ENCODE results near the gene TRIM29. TPM values are rescaled to one million over a fixed set of nuclear protein-coding genes. Genes with fewer than 3 reads are reported as not detected.

The TRIM29 gene
- total RNA-seq, 1 donor from 2014 or later: 1.1 TPM

GRCh38 chr11:120119121-120119520 lies 18.8 kb downstream of the TRIM29 start:
- Histone ChIP-seq H3K27ac (ENCODE audit: low read depth, low read length) (no peak overlapping the region), H3K4me1 (ENCODE audit: insufficient read depth, low read length) (no peaks in the 10 kb centered on the region), H3K4me3 (ENCODE audit: insufficient read depth, low read depth, low read length) (no peak overlapping the region), H3K9ac (ENCODE audit: low read length) (no peak overlapping the region), H3K36me3 (ENCODE audit: insufficient read depth, low read length) (no peaks in the 10 kb centered on the region), H3K27me3 (ENCODE audit: insufficient read depth, low read length) (peaks cover 3% of the 10 kb centered on the region), H4K20me1 (ENCODE audit: insufficient read depth, low read length) (no peaks in the 10 kb centered on the region), H3K79me2 (ENCODE audit: insufficient read depth, low read length) (no peaks in the 10 kb centered on the region), H3K4me2 (ENCODE audit: low read length) (no peak overlapping the region), H2AFZ (ENCODE audit: low read depth, low read length) (no peak overlapping the region), H3K9me3 (ENCODE audit: insufficient read depth, low read depth, low read length) (no peaks in the 10 kb centered on the region)
- H3K36me3 Mint-ChIP-seq (ENCODE audit: low read depth, unreplicated experiment): no peaks in the 10 kb centered on the region
- peaks cover 5% of the 10 kb centered on the region for H3K9me3 Mint-ChIP-seq (ENCODE audit: unreplicated experiment)
- DNase-seq (ENCODE audit: low read depth): no peak
- H3K4me1 Mint-ChIP-seq (ENCODE audit: low read depth, unreplicated experiment): no peaks in the 10 kb centered on the region
- no peak overlapping the region for H3K4me3 Mint-ChIP-seq (ENCODE audit: unreplicated experiment)
- no peak overlapping the region for H3K27ac Mint-ChIP-seq (ENCODE audit: unreplicated experiment)
- TF ChIP-seq EZH2 (IDR thresholded peaks at IDR 0.05; ENCODE audit: insufficient read depth, low read length) (no peak), CTCF (IDR thresholded peaks at IDR 0.05; ENCODE audit: insufficient read depth, low read depth, low read length) (no peak)
- no peak for FAIRE-seq
- peaks cover 63% of the 10 kb centered on the region for H3K27me3 Mint-ChIP-seq (ENCODE audit: low read depth, unreplicated experiment)

- no peaks in the 10 kb centered on the region for H4K20me1 ChIP-seq (ENCODE audit: insufficient read depth, low read length)
- H3K27ac Mint-ChIP-seq (ENCODE audit: unreplicated experiment): no peak overlapping the region
- H3K9me3 ChIP-seq (ENCODE audit: insufficient read depth, low read depth, low read length): no peaks in the 10 kb centered on the region
- FAIRE-seq (no peak), DNase-seq (ENCODE audit: low read depth) (no peak)
- no peaks in the 10 kb centered on the region for H3K36me3 ChIP-seq (ENCODE audit: insufficient read depth, low read length)
- no peak overlapping the region for H3K27ac ChIP-seq (ENCODE audit: low read depth, low read length)
- H3K4me2 ChIP-seq (ENCODE audit: low read length): no peak overlapping the region
- no peak overlapping the region for H3K4me3 Mint-ChIP-seq (ENCODE audit: unreplicated experiment)
- no peak overlapping the region for H2AFZ ChIP-seq (ENCODE audit: low read depth, low read length)
- H3K79me2 ChIP-seq (ENCODE audit: insufficient read depth, low read length): no peaks in the 10 kb centered on the region
- peaks cover 5% of the 10 kb centered on the region for H3K9me3 Mint-ChIP-seq (ENCODE audit: unreplicated experiment)
- H3K4me1 ChIP-seq (ENCODE audit: insufficient read depth, low read length): no peaks in the 10 kb centered on the region
- peaks cover 7% of the 10 kb centered on the region for H3K27me3 ChIP-seq (ENCODE audit: insufficient read depth, low read length)
- no peak overlapping the region for H3K9ac ChIP-seq (ENCODE audit: low read length)
- no peak overlapping the region for H3K4me3 ChIP-seq (ENCODE audit: insufficient read depth, low read depth, low read length)
- H3K4me1 Mint-ChIP-seq (ENCODE audit: low read depth, unreplicated experiment): no peaks in the 10 kb centered on the region
- peaks cover 70% of the 10 kb centered on the region for H3K27me3 Mint-ChIP-seq (ENCODE audit: low read depth, unreplicated experiment)
- no peaks in the 10 kb centered on the region for H3K36me3 Mint-ChIP-seq (ENCODE audit: low read depth, unreplicated experiment)
- TF ChIP-seq EZH2 (IDR thresholded peaks at IDR 0.05; ENCODE audit: insufficient read depth, low read length): no peak
- TF ChIP-seq CTCF (IDR thresholded peaks at IDR 0.05; ENCODE audit: insufficient read depth, low read depth, low read length): no peak
Observed at GRCh38 chr11:120117991-120118390, 19.9 kb downstream of the TRIM29 start.

GRCh38 chr11:120116966-120117365 lies 20.9 kb downstream of the TRIM29 start:
- no peak overlapping the region for H3K4me2 ChIP-seq (ENCODE audit: low read length)
- H4K20me1 ChIP-seq (ENCODE audit: insufficient read depth, low read length): no peaks in the 10 kb centered on the region
- no peaks in the 10 kb centered on the region for H3K9me3 ChIP-seq (ENCODE audit: insufficient read depth, low read depth, low read length)
- Mint-ChIP-seq H3K36me3 (ENCODE audit: low read depth, unreplicated experiment) (no peaks in the 10 kb centered on the region), H3K4me3 (ENCODE audit: unreplicated experiment) (no peak overlapping the region), H3K27me3 (ENCODE audit: low read depth, unreplicated experiment) (peaks cover 75% of the 10 kb centered on the region), H3K9me3 (ENCODE audit: unreplicated experiment) (peaks cover 5% of the 10 kb centered on the region), H3K27ac (ENCODE audit: unreplicated experiment) (no peak overlapping the region), H3K4me1 (ENCODE audit: low read depth, unreplicated experiment) (no peaks in the 10 kb centered on the region)
- H3K9ac ChIP-seq (ENCODE audit: low read length): no peak overlapping the region
- peaks cover 7% of the 10 kb centered on the region for H3K27me3 ChIP-seq (ENCODE audit: insufficient read depth, low read length)
- H3K79me2 ChIP-seq (ENCODE audit: insufficient read depth, low read length): no peaks in the 10 kb centered on the region
- H2AFZ ChIP-seq (ENCODE audit: low read depth, low read length): no peak overlapping the region
- TF ChIP-seq EZH2 (IDR thresholded peaks at IDR 0.05; ENCODE audit: insufficient read depth, low read length): no peak
- TF ChIP-seq CTCF (IDR thresholded peaks at IDR 0.05; ENCODE audit: insufficient read depth, low read depth, low read length): no peak
- no peaks in the 10 kb centered on the region for H3K4me1 ChIP-seq (ENCODE audit: insufficient read depth, low read length)
- no peaks in the 10 kb centered on the region for H3K36me3 ChIP-seq (ENCODE audit: insufficient read depth, low read length)
- DNase-seq (ENCODE audit: low read depth) (no peak), FAIRE-seq (no peak)
- H3K27ac ChIP-seq (ENCODE audit: low read depth, low read length): no peak overlapping the region
- no peak overlapping the region for H3K4me3 ChIP-seq (ENCODE audit: insufficient read depth, low read depth, low read length)
